ENCODE data around the gene SRR. TPM values are rescaled to one million over a fixed set of nuclear protein-coding genes. Genes with fewer than 3 reads are reported as not detected.

Gene SRR
- total and polyA plus RNA-seq, 9 of the 15 experiments (the other 6 are each of a cell fraction or from before 2014, with no cell fraction given), result 5.0 to 19.4 (median 7.9) TPM

- intact Hi-C loops (cut with micrococcal nuclease), result no loop called here
- no peaks in the 10 kb centered on the region for H4K20me1 ChIP-seq (replicated peaks; ENCODE audit: control insufficient read depth, insufficient read depth, low read length)
- TF ChIP-seq SMARCA4 (IDR thresholded peaks at IDR 0.05), result no peak
- peak; percentile 12; the same call in 1 of the 2 replicates for TF ChIP-seq CEBPB (tag; IDR thresholded peaks at IDR 0.05)
- no peak overlapping the region for H2AFZ ChIP-seq (ENCODE audit: low read depth, low read length)
- in situ Hi-C loops (cut with MboI), result no loop called here
- H3K9ac ChIP-seq (ENCODE audit: insufficient read depth in 1 of 2, low read depth in 2 of 2, low read length in 2 of 2), result no peak overlapping the region
- POLR2A ChIA-PET, result no interaction called here
- DNase-seq (ENCODE audit: extremely low read depth in 1 of 4, low spot score in 3 of 4) (no peak), ATAC-seq (no peak), FAIRE-seq (no peak)
- 93% methylated on average over 5 of the region's 5 CpGs for WGBS (ENCODE audit: insufficient coverage, low coverage, missing lambda C conversion rate)
- H3K27ac ChIP-seq (ENCODE audit: extremely low read depth, low read depth, low read length), result no peak overlapping the region
- peaks cover 70% of the 10 kb centered on the region for H3K36me3 ChIP-seq (ENCODE audit: control insufficient read depth, insufficient read depth, low read length)
- H3K4me1 ChIP-seq (replicated peaks in 1 of 2; ENCODE audit: control insufficient read depth in 2 of 2, insufficient read depth in 2 of 2, low read length in 2 of 2), result peaks cover 7 to 10% of the 10 kb centered on the region in 2 experiments; a peak in 4 of 5 replicates
- CTCF ChIA-PET (ENCODE audit: low intra/inter-chr PET ratio), result no interaction called here
- no TSS peak for BruUV-seq (replicated peaks)
- H3K4me3 ChIP-seq, result no peak overlapping the region
- H3K4me2 ChIP-seq (ENCODE audit: insufficient read depth, low read length), result no peak overlapping the region
- H3K9me1 ChIP-seq (ENCODE audit: control insufficient read depth, insufficient read depth, low read length), result peaks cover 2% of the 10 kb centered on the region
- H3K27me3 ChIP-seq (ENCODE audit: control insufficient read depth in 2 of 2, insufficient read depth in 2 of 2, low read length in 2 of 2), result no peaks in the 10 kb centered on the region
- H3K79me2 ChIP-seq (ENCODE audit: control insufficient read depth, insufficient read depth, low read length), result peaks cover 13% of the 10 kb centered on the region
- no peaks in the 10 kb centered on the region for H3K9me3 ChIP-seq (replicated peaks; ENCODE audit: control insufficient read depth, insufficient read depth, low read depth, low read length)
Observed at GRCh38 chr17:2297023-2297422, 6.7 kb upstream of the SRR start.

DNA sequence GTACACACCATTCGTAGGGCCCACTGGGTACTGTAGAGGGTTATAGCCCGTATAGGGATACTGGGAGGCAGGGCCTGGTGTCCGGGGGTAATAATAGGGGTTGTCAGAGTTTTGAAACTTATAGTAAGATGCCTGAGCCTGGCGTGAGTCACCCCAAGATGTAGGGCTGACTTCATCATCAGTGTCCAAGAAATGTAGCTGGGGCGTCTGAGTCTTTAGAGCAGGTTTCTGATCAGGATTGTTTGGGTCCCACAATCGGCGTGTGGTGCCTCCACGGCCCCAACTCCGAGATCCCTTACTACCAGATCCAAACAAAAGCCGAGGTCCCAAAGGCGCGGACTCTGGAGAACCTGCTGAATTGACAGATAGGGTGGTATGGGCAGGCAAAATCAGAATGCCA lies 4.6 kb upstream of the SRR start:
- no peak for FAIRE-seq
- in situ Hi-C loops (cut with MboI), result no loop called here

More for the DNA sequence above, 4.6 kb upstream of the SRR start:
- peaks cover 2% of the 10 kb centered on the region for H3K9me1 ChIP-seq (ENCODE audit: control insufficient read depth, insufficient read depth, low read length)
- WGBS (ENCODE audit: insufficient coverage, low coverage, missing lambda C conversion rate), result 96% methylated on average over 6 of the region's 12 CpGs
- POLR2A ChIA-PET, result no interaction called here
- no peaks in the 10 kb centered on the region for H3K27me3 ChIP-seq (ENCODE audit: control insufficient read depth in 2 of 2, insufficient read depth in 2 of 2, low read length in 2 of 2)
- H3K4me1 ChIP-seq (replicated peaks in 1 of 2; ENCODE audit: control insufficient read depth in 2 of 2, insufficient read depth in 2 of 2, low read length in 2 of 2), result peaks cover 10 to 17% of the 10 kb centered on the region in 2 experiments; a peak in 4 of 5 replicates
- intact Hi-C loops (cut with micrococcal nuclease), result no loop called here
- DNase-seq (ENCODE audit: extremely low read depth in 1 of 4, low spot score in 3 of 4), result no peak
- H3K36me3 ChIP-seq (ENCODE audit: control insufficient read depth, insufficient read depth, low read length), result peaks cover 52% of the 10 kb centered on the region
- no peak overlapping the region for H2AFZ ChIP-seq (ENCODE audit: low read depth, low read length)
- H3K4me2 ChIP-seq (ENCODE audit: insufficient read depth, low read length), result no peak overlapping the region
- no peak overlapping the region for H3K27ac ChIP-seq (ENCODE audit: extremely low read depth, low read depth, low read length)
- no TSS peak for BruUV-seq (replicated peaks)
- no peaks in the 10 kb centered on the region for H4K20me1 ChIP-seq (replicated peaks; ENCODE audit: control insufficient read depth, insufficient read depth, low read length)
- TF ChIP-seq ZNF398 (CRISPR knock-in tag; IDR thresholded peaks at IDR 0.05) (no peak), MCM3 (IDR thresholded peaks at IDR 0.05) (no peak), ZNF324 (CRISPR knock-in tag; IDR thresholded peaks at IDR 0.05) (no peak), ZNF12 (CRISPR knock-in tag; IDR thresholded peaks at IDR 0.05) (no peak), KAT7 (CRISPR knock-in tag; IDR thresholded peaks at IDR 0.05; ENCODE audit: borderline replicate concordance) (no peak), ZBTB7A (IDR thresholded peaks at IDR 0.05; ENCODE audit: borderline replicate concordance, control insufficient read depth, low read depth, low read length) (no peak), ZFX (CRISPR knock-in tag; IDR thresholded peaks at IDR 0.05) (no peak)
- no peak for ATAC-seq
- CTCF ChIA-PET (ENCODE audit: low intra/inter-chr PET ratio), result no interaction called here
- H3K9ac ChIP-seq (ENCODE audit: insufficient read depth in 1 of 2, low read depth in 2 of 2, low read length in 2 of 2), result no peak overlapping the region
- H3K79me2 ChIP-seq (ENCODE audit: control insufficient read depth, insufficient read depth, low read length), result peaks cover 31% of the 10 kb centered on the region
- H3K9me3 ChIP-seq (replicated peaks; ENCODE audit: control insufficient read depth, insufficient read depth, low read depth, low read length), result no peaks in the 10 kb centered on the region
- H3K4me3 ChIP-seq, result no peak overlapping the region
